HG02870 (cell line): ENCODE data around the gene CYP2W1.
"Not testable (repeated sequence)": the region's sequence is repeated elsewhere in the genome, so short reads cannot be mapped to it uniquely, and the experiment has no call there.

Experiments
- ATAC-seq: cut with Tn5 transposase; IDR thresholded peaks from one replicate; pipeline ENCODE4 v1.9.1; 2021; ENCODE audit warnings: mild to moderate bottlenecking, moderate library complexity; ENCODE audit not compliant: unreplicated experiment

Gene CYP2W1

DNA sequence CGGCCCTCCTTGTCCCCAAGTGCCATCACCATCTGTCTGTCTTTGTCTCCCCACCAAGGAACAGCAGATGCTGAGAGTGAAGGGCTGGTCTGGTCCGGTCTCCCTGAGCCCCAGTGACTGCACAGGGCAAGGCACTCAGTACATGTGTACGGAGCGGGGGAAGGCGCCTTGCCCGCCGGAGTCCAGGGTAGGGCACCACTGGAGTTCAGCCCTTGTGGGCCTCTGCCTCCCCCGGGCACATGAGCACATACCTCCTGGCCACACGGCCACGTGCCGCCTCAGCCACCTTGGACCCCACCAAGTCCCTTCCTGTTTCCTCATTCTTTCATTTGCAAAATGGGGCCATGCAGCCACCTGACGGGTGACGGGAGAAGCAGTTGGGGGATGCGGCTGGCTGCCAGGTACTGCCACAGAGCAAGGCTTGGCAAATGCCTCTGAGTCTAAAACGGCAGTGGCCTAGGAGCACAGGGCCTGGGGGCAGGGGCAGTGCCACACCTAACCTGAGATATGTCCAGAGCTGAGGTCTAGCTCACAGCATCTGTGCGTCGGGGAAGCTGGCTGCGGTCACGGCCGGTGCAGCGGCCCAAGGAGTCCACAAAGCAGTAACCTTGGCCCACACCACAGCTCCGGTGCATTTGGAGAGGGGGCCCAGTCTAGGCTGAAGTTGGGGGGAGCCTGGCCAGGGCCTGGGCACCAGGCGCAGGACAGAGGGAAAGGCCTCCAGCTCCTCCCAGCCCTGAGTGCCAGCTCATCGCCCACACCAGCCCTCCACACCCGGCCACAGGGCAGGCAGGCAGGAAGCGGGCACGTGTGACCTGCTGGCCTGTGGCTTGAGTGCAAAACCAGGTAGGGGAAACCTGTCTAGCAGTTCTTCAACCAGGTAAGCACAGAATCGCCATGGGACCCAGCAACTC lies 33.7 kb upstream of the CYP2W1 start:
- ATAC-seq: no peak

DNA sequence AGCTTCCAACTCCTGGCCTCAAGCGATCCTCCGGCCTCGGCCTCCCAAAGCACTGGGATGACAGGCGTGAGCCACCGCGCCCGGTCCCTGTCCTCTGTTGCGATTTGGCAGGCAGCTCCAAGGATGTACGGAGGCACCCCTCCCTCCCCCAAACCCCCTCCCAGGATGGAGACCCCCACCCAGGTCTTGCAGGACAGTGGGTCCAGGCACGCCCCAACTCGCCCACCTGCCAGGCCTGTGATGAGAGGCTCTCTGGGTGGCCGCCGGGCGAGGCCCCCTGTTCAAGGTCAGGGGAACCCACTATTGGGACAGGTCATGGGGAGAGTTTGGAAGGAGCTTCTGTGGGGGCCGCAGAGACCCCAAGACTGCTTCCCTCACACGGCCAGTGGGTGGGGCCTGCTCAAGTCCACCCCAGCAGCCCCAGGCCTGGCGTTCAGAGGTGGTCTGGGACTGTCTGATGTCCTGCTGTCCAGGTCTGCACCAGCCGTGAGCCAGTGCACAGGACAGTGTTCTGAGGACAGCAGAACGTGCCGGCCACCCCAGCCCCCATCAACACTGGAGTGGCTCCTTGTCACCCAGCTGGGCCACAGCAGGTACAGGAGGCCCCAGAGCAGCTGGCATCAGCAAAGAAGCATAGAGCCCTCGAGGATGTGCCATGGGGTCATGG lies 31.0 kb upstream of the CYP2W1 start:
- ATAC-seq: no peak

DNA sequence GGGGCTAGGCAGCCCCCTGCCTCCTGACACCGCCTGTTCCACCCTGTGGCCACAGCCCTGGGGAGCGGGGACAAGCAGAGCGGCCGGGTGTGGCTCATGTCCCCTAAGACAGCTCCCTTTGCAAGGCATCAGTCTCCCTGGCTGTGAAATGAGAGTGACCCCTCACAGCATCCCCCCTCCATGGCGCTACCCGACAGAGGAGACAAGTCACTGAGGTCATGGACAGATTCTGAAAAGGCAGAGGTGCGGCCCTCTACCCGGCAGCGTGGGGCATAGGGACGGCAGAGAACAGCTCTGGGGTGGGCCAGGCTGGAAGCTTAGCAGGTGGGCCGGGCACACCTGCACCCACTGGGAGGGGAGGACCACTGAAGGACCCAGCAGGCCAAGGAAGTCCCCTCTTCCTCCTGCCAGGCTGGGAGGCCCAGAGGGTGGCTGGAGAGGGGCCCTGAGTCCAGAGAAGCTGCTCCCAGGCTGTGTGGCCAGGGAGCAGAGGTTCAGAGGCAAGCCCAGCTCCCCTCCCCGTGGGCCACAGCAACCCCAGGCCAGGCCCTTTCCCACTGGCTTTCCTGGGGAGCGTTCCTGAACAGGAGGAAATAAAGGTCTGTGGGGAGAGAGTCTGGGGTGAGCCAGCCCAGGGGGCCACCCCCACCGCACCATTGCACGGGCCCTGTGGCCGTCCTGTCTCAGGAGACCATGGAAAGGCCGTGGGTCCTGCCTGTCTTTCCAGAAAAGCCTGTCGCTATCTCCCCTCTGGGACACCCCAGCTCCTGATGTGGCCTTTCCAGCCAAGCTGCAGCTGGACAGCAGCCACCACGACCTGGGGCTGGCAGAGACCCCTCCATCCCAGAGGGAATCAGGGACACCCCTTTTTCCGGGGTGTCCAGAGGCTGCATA lies 30.2 kb upstream of the CYP2W1 start:
- no peak for ATAC-seq

DNA sequence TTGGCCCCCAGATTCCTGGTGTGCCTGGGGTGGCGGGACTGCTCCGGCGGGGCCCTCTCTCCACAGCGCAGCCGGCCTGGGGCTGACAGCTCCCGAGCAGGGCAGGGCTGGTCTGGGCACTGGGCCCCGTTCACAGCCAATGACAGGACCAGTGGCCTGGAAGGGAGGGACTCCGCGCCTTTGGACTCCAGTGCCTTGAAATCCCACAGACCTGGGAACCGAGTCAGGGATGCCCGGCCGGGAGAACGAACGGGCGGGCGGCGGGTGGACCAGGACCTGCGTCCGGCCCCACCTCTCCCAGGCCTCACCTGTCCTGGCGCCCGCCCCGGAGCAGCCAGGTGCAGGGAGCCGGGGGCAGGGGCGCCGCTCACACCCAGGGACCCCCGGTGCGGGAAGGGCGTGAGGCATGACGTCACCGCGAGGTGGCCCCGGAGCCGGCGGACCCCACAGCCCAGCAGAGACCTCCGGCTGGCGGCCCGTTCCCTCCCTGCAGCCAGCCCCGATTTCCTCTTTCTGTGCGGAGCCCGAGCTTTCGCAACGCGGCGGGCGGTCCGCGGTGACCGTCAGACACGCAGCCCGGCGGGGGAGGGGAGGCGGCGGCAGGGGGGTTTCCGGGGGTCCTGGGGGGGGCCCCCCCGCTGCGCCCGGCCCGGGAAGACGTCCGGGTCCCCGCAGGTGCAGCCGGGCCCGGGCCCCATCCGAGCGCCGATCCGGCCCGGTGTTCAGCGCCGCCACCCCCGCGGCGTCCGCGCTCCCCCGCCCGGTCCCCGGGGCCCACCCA lies 29.2 kb upstream of the CYP2W1 start:
- ATAC-seq: no peak

DNA sequence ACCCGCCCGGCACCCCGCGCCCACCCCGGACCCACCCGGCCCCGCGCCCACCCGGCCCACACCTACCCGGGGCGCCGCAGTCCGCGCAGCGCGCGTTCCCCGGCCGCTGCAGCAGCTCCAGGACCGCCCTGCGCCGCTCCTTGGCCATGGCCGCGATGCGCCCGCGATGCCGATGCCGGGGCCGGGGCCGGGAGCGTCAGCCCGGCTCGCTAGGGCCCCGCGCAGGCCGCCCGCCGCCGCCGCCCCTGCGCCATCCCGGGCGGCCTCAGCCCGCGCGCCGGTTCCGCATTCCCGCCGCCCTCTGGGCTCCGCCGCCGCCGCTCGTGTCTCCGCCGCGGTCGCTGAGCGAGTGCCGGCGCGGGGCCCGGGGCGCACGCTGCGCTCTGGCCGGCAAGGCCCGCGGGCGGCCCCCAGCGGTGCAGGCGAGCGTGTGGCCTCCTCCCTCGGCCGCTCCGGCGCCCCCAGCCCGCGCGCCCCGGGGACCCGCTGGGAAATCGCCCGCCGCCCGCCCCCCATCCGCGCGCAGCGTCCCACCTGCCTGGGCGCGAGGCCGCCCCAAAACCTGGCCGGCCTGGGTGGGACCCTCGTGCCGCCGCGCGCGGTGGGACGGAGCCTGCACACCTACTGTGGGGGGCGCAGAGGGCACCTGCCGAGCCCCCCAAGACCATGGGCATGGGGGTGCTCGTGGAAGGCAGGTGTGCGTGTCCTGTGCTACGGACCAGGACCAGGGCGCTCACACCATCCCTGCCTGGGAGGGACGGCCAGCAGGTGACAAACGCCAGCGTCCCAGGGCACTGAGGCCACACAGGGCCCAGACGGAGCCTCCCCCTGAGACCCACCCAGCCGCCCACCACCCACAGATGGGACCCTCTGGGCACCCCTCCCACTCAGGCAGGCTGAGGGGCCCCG lies 28.4 kb upstream of the CYP2W1 start, which contains the start of gene ADAP1:
ADAP1 (minus strand) TSS at position 351 of the 909 bp plus-strand sequence; CDS start at position 148, 203 bp downstream.
- ATAC-seq: peak; percentile 42

DNA sequence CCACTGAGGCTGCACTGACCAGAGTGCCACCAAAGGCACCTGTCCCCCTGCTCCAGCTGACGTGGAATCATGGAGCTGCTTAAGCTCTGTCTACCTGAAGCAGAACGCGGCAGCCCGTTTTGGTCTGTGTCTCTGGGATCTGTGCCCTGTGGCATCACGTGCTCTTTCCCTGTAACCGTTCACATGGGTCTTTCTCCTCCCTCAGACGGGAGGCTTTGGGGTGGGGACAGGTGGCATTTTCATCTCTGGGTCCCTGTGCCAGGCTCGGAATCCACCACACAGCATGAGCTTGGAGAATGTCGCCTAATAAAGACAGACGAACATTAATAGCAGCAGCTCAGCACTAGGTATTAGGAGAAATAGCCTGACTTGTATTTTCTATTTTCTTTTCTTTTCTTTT lies 26.9 kb upstream of the CYP2W1 start:
- ATAC-seq: no peak

DNA sequence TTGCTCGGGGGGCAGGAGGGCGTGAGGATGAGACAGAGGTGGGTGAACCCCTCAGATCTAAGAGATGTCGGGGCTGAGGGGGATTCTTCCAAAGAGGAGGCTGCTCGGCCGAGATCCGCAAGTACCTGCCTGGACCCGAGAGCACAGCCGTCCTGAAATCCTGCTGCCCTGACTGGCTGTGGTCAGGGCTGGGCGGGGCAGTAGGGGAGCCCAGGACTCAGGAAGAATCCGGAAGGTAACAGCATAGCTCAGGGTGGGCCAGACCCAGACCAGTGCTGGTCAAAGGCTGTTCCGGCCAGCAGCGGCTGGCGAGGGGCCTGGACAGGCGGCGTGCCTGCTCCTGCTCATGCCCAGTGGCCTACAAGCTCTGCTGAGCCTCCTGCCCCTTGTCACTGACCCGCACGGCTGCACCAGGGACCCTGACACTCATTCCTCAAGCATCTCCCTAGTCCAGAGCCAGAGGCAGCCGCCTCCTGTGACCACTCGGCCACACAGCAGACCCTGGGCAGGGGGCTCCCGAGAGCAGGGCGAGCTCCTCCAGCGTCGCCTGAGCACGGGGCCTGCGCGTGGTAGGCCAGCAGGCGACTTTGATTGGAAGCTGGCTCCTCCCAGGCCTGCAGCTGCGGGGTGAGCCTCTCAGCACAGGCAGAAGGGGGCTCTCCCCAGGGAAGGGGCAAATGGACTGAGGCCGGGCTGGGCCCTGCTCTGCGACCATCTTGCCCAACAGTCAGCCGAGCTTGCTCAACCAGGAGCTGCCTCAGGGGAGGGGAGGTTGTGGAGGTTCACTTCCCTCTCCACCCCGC lies 25.4 kb upstream of the CYP2W1 start:
- no peak for ATAC-seq

DNA sequence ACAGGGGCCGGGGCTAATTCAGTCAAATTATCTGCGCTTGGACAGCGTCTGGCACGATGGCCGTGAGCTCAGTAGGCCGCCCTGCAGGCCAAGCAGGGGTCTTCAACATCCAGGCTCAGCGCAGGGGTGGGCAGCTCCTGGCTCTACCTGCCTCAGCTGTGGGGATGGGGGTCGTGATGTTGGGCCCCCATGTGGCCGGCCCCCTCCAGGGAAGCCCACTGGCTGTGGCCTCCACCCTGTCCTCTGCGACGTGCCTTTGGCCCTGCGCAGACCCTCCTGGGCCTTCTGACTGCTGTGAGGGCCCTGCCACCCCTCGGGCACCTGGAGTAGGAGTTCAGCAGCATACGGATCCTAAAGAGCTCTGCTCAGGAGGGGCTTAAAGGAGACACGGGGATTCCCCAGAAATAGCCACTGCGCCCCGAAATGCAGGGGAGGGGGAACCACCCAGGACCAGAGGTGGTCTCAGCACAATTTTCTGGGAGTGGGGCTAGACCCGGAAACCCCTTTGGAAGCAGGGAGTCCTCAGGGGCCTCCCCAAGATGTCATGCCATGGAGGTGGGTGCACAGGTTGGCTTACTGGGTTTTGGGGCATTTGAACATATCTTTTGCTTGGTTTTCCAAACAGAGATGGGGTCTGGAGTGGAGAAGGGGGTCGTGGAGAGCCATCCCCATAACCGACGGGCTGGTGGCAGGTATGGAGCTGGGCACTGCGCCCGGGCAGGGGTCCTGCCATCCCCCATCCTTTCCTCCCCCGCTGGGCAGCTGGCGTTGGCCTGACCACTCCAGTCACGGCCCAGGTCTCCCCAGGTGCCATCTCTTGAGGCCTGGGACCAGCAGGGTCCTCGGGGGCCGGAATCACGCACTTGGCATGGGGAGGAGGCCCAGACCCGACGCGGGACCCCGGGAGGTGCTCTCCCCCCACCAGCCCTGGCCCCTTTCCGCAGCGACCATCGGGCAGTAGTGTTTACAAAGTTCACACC lies 24.5 kb upstream of the CYP2W1 start:
- ATAC-seq: no peak

DNA sequence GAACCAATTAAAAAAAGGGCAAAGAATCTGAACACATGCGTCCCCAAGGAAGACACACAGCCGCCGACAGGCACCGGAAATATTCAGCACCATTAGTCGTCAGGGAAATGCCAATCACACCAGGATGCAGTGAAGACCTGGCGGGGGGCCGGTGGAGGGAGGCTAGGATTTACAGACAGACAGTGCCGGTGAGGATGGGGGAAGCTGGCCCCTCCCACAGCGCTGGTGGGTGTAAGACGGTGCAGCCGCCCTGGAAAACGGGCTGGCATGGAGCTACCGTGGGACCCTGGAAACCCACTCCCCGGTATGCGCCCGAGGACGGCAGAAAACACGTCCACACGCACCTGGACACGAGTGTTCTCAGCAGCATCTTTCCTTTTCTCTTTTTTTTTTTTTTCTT lies 23.7 kb upstream of the CYP2W1 start:
- no peak for ATAC-seq

DNA sequence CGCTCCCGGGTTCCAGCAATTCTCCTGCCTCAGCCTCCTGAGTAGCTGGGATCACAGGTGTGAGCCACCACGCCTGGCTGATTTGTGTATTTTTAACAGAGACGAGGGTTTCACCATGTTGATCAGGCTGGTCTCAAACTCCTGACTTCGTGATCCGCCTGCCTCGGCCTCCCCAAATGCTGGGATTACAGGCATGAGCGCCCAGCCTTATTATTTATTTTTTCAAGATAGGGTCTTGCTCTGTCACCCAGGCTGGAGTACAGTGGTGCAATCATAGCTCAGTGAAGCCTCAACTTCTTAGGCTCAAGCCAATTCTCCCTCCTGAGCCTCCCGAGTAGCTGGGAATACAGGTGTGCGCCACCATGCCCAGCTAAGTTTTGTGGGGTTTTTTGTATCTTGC lies 23.2 kb upstream of the CYP2W1 start:
- ATAC-seq: not testable (repeated sequence)

DNA sequence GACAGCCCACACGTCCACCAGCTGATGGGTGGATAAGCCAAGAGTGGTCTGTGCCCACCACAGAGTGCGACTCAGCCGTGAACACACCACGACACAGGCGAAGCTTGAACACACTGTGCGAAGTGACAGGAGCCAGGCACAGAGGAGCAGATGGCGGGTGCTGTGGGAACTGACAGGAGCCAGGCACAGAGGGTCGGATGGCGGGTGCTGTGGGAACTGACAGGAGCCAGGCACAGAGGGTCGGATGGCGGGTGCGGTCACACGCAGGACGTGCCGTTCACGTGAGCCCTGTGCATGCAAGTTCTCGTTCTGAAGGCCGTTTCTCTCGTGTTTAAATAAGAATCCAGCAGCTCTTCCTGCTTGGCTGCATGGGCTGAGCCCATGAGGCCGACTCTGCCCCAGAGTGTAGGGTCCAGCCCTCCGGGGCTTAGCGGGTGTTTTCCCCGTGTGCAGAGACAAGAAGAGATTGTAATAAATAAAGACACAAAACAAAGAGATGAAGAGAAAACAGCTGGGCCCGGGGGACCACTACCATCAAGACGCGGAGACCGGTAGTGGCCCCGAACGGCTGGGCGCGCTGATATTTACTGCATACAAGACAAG lies 22.6 kb upstream of the CYP2W1 start:
- no peak for ATAC-seq

DNA sequence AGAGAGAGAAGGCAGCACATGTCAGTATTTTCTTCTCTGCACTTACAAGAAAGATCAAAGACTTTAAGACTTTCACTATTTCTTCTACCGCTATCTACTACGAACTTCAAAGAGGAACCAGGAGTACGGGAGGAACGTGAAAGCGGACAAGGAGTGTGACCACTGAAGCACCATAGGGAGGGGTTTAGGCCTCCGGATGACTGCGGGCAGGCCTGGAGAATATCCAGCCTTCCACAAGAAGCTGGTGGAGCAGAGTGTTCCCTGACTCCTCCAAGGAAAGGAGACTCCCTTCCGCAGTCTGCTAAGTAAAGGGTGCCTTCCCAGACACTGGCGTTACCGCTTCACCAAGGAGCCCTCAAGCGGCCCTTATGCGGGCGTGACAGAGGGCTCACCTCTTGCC lies 22.0 kb upstream of the CYP2W1 start:
- ATAC-seq: not testable (repeated sequence)

DNA sequence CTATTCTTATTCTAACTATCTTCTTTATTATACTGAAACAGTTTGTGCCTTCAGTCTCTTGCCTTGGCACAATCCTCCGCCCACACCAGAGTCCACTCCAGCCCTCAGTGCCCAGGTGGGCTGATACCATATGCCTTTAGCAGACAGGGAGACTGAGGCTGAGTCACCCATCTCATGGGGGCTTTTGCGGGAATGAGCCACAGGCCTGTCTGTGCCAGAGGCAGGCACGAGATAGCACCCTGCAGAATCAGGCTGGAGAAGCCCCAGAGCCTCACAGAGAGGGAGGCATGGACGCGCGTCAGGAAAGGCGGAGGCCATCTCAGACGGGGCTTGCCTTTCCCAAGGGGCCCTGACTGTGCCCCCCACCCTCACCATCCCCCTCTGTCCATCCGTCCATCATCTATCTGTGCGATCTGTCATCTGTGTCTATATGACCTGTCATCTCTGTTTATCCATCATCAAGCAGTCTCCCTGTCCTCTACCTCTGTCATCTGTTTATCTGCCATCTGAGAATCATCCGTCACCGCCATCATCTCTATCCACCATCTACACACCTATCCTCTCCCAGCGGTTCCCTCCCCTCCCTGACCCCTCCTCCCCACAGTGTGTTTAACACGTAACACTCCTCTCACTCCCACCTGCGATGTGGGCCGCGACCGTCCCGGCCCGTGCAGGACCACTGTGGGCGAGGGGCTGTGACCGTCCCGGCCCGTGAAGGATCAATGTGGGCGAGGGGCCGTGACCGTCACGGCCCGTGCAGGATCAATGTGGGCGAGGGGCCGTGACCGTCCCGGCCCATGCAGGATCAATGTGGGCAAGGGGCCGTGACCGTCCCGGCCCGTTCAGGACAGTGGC lies 21.2 kb upstream of the CYP2W1 start:
- no peak for ATAC-seq

DNA sequence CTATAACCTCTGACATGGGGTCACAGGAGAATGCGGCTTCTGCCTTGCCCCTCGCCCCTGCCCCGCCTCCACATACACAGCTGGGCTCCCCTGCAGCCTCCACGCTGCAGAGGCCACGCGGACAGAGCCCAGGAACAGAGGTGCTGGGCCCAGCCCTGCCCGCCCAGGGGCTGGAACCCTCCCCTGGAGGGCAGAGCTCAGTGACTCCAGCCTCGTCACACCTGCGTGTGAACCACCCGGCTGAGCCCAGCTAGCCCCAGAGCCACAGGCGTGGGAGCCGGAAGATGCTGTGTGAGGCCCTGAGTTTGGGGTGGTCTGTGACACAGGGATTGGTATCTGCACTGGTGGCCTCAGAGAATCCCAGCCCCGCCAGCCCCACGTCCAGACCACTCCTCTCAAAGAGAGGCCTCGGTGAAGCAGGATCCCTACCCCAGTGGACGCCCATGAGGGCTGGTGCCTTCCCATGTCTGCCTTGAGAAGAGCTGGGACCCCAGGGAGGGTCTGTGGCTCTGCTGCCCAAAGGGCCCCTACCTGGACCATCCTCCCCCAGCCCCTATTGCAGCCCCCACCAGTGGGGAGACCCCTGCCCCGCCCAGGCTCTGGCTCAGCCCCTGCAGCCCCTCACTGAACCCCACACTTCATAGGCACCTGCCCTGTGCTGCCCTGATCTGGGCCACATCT lies 20.4 kb upstream of the CYP2W1 start:
- ATAC-seq: no peak
